Karpas-422 (cell line): Measurements from ENCODE around the gene B4GALNT2. TPM values are rescaled to one million over a fixed set of nuclear protein-coding genes. Genes with fewer than 3 reads are reported as not detected.

ENCODE experiments used
- DNase-seq: peaks from one replicate; pipeline ENCODE4 v3.0.0-alpha.2; 2015
- H2AFZ ChIP-seq: fragments of 200-600 bp; sonication (generic); 2 replicates; pipeline ENCODE4 v1.6.1; 2014; ENCODE audit warnings: antibody characterized with exemption, low read length, mixed read lengths
- H3K27ac ChIP-seq: fragments of 200-600 bp; sonication (generic); 2 replicates; pipeline ENCODE4 v1.5.1; 2014; ENCODE audit warnings: mild to moderate bottlenecking, low read length, moderate library complexity
- H3K27me3 ChIP-seq: fragments of 200-600 bp; sonication (generic); 2 replicates; pipeline ENCODE4 v1.6.1; 2014; ENCODE audit warnings: low read length, mixed read lengths
- H3K36me3 ChIP-seq: fragments of 200-600 bp; sonication (generic); 2 replicates; pipeline ENCODE4 v1.6.1; 2014; ENCODE audit warnings: low read length, mixed read lengths; ENCODE audit not compliant: insufficient read depth
- H3K4me1 ChIP-seq: fragments of 200-600 bp; sonication (generic); 2 replicates; pipeline ENCODE4 v1.6.1; 2014; ENCODE audit warnings: mild to moderate bottlenecking, low read length, mixed read lengths
- H3K4me2 ChIP-seq: fragments of 200-600 bp; sonication (generic); 2 replicates; pipeline ENCODE4 v1.6.1; 2014; ENCODE audit warnings: low read length, low read depth, mild to moderate bottlenecking; ENCODE audit not compliant: poor library complexity, severe bottlenecking
- H3K4me3 ChIP-seq: fragments of 200-600 bp; sonication (generic); 2 replicates; pipeline ENCODE4 v1.5.1; 2014; ENCODE audit warnings: mild to moderate bottlenecking, antibody characterized with exemption, low read length, mixed read lengths
- H3K79me2 ChIP-seq: fragments of 200-600 bp; sonication (generic); 2 replicates; pipeline ENCODE4 v1.6.1; 2014; ENCODE audit warnings: mild to moderate bottlenecking, low read length, mixed read lengths
- H3K9ac ChIP-seq: fragments of 200-600 bp; sonication (generic); 2 replicates; pipeline ENCODE4 v1.6.0; 2014; ENCODE audit warnings: low read length
- H3K9me2 ChIP-seq: fragments of 200-600 bp; sonication (generic), shearing (Covaris generic); replicated peaks from 2 replicates; pipeline ENCODE4 v1.6.0; 2014; ENCODE audit warnings: mild to moderate bottlenecking, low read length, moderate library complexity; ENCODE audit not compliant: insufficient read depth
- H3K9me3 ChIP-seq: fragments of 300-700, 200-600 bp; sonication (generic); 2 replicates; pipeline ENCODE4 v1.6.1; 2014; ENCODE audit warnings: low read length, mixed read lengths
- H4K20me1 ChIP-seq: fragments of 200-600 bp; sonication (generic); 2 replicates; pipeline ENCODE4 v1.6.1; 2014; ENCODE audit warnings: mild to moderate bottlenecking, antibody characterized with exemption, low read length, low read depth; ENCODE audit not compliant: insufficient read depth
- total RNA-seq: library from RNA; depleted of rRNA; stranded (reverse); fragments of >200 nt; shearing (Covaris generic); gene quantifications from 2 replicates; pipeline ENCODE4 v1.2.3, GENCODE V29; 2014; ENCODE audit warnings: low replicate concordance

Gene B4GALNT2
- total RNA-seq, 1 experiment from 2014 or later, result not detected

DNA sequence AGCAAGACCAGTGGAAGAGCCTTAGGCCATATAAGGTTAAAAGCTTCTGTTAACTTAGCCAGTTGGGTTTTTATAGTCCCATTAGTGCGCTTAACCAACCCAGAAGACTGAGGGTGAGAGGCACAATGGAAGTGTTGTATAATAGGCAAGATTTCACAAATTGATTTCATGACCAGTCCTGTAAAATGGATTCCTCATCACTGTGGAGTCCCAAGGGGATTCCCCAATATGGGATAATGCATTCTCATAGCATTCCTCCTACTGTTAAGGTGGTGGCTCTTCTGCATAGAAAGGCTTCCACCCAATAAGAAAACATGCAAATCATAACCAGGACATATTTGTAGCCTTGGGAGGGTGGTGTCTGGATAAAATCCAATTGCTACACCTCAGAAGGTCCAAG, 22.1 kb upstream of the B4GALNT2 start:
- Histone ChIP-seq H3K4me1 (no peaks in the 10 kb centered on the region), H3K79me2 (no peaks in the 10 kb centered on the region), H3K4me3 (no peak overlapping the region), H3K9me3 (no peaks in the 10 kb centered on the region), H3K27me3 (0 out of 2 replicates have a peak, but pooled peaks cover 3% of the 10 kb centered on the region), H3K36me3 (no peaks in the 10 kb centered on the region), H3K4me2 (no peak overlapping the region), H3K9me2 (no peaks in the 10 kb centered on the region), H4K20me1 (no peaks in the 10 kb centered on the region), H3K9ac (no peak overlapping the region), H2AFZ (no peak overlapping the region), H3K27ac (no peak overlapping the region)
- DNase-seq, result no peak

DNA sequence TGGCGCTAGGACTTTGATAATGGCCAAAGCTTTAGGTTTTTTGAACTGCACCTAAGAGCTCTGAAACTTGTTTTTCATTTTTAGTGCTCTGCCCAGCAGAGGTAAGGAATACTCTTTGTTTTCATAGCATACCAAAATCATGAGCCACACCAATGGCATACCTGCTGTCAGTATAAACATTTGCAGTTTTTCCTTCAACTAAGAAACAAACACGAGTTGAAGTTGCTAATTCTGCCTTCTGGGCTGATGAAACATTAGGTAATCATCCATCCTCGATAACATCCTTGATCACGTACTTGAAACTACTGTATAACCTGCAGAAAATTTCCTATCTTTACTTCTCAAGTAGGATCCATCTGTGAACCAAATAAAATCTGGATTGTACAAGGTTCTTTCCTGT, 20.6 kb upstream of the B4GALNT2 start:
- Histone ChIP-seq H3K9me2 (no peaks in the 10 kb centered on the region), H3K4me2 (no peak overlapping the region), H3K79me2 (no peaks in the 10 kb centered on the region), H3K9me3 (no peaks in the 10 kb centered on the region), H4K20me1 (no peaks in the 10 kb centered on the region), H3K4me1 (no peaks in the 10 kb centered on the region), H2AFZ (no peak overlapping the region), H3K27me3 (0 out of 2 replicates have a peak, but pooled peaks cover 3% of the 10 kb centered on the region), H3K36me3 (no peaks in the 10 kb centered on the region), H3K4me3 (no peak overlapping the region), H3K27ac (no peak overlapping the region), H3K9ac (no peak overlapping the region)
- DNase-seq, result no peak

DNA sequence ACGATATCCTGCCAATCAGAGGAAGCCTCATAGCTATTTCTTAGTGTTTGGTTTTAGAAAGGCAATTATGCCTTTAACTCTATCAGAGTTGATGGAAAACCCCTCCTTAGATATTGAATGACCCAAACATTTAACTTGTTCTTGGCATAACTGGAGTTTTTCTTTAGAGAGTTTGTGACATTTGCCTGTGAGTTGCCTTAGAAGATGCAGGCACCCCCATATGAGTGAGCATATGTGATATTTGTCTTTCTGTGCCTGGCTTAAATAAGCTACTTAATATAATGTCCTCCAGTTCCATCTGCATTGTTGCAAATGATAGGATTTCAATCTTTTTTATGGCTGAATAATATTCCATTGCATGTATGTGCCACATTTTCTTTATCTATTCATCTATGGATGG, 19.6 kb upstream of the B4GALNT2 start:
- Histone ChIP-seq H3K4me1 (no peaks in the 10 kb centered on the region), H3K36me3 (no peaks in the 10 kb centered on the region), H3K9me2 (no peaks in the 10 kb centered on the region), H3K9me3 (no peaks in the 10 kb centered on the region), H3K79me2 (no peaks in the 10 kb centered on the region), H3K27ac (no peak overlapping the region), H3K9ac (no peak overlapping the region), H3K27me3 (0 out of 2 replicates have a peak, but pooled peaks cover 3% of the 10 kb centered on the region), H4K20me1 (no peaks in the 10 kb centered on the region), H3K4me2 (no peak overlapping the region), H3K4me3 (no peak overlapping the region), H2AFZ (no peak overlapping the region)
- DNase-seq, result no peak

DNA sequence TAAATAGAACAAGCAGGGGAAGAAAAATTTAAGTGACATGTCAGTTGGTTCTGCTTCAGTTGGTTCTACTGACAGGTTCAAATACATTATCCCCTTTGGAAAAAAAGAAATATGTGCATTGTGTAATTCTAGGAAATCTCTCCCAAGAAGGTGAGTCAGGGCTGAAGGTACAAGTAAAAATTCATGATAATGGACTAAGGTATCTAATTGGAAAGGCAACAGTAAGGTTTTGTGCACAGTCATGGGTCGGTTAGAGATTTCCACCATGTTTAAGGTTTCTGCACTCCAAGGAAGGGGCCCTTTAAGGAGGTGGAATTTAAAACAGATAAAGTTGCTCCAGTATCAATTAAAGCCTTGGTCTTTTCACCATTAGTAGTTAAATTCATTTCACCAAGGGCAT, 17.9 kb upstream of the B4GALNT2 start:
- Histone ChIP-seq H4K20me1 (no peaks in the 10 kb centered on the region), H3K9ac (no peak overlapping the region), H3K4me2 (no peak overlapping the region), H3K79me2 (no peaks in the 10 kb centered on the region), H3K27ac (no peak overlapping the region), H2AFZ (no peak overlapping the region), H3K36me3 (no peaks in the 10 kb centered on the region), H3K27me3 (0 out of 2 replicates have a peak, but pooled peaks cover 3% of the 10 kb centered on the region), H3K9me2 (no peaks in the 10 kb centered on the region), H3K9me3 (no peaks in the 10 kb centered on the region), H3K4me3 (no peak overlapping the region), H3K4me1 (no peaks in the 10 kb centered on the region)
- no peak for DNase-seq

DNA sequence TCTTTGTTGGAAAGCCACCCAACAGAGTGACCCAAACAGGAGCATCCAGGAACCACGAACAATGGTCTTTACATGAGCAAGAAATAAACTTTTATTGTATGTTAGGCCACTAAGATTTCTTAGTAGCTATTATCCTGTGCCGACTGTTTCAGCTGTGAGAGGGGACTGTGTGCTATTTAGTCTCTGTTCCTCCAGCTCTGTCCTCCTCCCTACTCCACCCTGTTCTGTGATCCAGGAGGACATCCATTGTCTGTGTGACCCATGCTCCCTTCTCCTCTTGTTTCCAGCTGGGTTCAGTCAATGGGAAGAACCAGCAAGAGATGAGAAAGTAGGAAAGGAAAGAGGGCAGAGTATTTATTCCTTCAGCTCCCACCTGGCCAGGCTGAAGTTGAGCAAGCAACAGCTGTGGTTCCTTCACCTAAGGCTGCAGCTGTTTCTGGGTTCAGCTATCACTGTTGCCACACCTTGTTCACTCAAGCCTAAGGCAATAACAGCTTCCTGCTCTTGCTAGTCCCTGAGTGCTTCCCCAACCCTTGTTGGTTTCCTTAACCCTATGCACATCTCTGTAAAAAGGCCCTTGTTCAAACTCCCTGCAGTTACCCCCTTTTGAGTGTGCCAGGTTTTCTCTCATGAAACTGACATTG, 14.9 kb upstream of the B4GALNT2 start:
- DNase-seq, result no peak
- H3K9me3 ChIP-seq, result no peaks in the 10 kb centered on the region

DNA sequence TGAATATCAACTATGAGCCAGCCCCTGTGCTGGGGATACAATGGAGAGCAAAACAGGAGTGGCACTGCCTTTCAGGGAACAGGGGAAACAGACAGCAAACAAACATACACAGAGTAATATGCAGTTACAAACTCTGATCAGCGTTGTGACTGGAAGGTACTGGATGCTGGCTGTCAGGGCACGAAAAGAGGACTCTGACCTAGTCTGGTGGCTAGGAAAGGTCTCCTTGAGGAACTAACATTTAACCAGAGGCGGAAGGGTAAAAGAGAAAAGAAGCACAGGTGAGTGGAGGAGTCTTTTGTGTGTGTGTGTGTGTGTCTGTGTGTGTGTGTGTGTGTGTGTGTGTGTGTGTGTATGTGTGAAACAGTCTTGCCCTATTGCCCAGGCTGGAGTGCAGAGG, 12.4 kb upstream of the B4GALNT2 start:
- H4K20me1 ChIP-seq, result no peaks in the 10 kb centered on the region
- no peak overlapping the region for H3K27ac ChIP-seq
- H2AFZ ChIP-seq, result no peak overlapping the region
- H3K36me3 ChIP-seq, result no peaks in the 10 kb centered on the region
- DNase-seq, result no peak
- no peaks in the 10 kb centered on the region for H3K79me2 ChIP-seq
- no peaks in the 10 kb centered on the region for H3K4me1 ChIP-seq
- H3K27me3 ChIP-seq, result 0 out of 2 replicates have a peak, but pooled peaks cover 3% of the 10 kb centered on the region
- no peak overlapping the region for H3K4me3 ChIP-seq
- H3K9ac ChIP-seq, result no peak overlapping the region
- no peaks in the 10 kb centered on the region for H3K9me2 ChIP-seq
- H3K4me2 ChIP-seq, result no peak overlapping the region
- H3K9me3 ChIP-seq, result no peaks in the 10 kb centered on the region

More for the DNA sequence above, 14.9 kb upstream of the B4GALNT2 start:
- H3K4me1 ChIP-seq, result no peaks in the 10 kb centered on the region
- H3K27me3 ChIP-seq, result 0 out of 2 replicates have a peak, but pooled peaks cover 3% of the 10 kb centered on the region
- no peaks in the 10 kb centered on the region for H3K9me2 ChIP-seq
- H4K20me1 ChIP-seq, result no peaks in the 10 kb centered on the region
- H3K9ac ChIP-seq, result no peak overlapping the region
- no peaks in the 10 kb centered on the region for H3K36me3 ChIP-seq
- H3K4me2 ChIP-seq, result no peak overlapping the region
- H3K79me2 ChIP-seq, result no peaks in the 10 kb centered on the region
- no peak overlapping the region for H3K27ac ChIP-seq
- H2AFZ ChIP-seq, result no peak overlapping the region
- H3K4me3 ChIP-seq, result no peak overlapping the region

DNA sequence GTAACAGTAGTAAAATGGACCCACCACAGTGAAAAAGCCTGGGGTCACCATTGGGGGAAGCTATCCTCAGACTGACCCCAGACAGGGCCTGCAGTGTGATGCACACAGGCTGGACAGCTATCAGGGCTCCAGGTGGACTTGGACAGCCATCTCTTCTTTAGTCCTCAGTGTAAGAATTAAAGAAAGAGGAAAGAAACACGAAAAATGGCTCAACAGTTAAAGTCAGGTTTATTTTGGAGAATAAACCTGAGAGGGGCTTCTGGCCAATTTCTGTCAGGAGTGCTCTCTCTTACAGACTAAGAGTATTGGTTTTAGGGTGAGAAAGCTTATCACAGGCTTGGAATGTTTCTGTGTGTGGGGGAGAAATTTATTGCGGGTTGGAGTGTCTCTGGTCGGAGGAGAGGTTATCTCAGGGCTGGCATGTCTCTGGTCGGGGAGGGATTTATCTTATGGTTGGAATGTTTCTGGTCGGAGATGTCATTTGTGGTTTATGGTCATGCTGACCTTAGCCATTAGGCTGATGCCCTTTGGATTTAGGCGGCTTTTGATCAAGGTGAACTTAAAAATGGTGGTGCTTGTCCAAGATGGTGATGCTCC, 10.8 kb upstream of the B4GALNT2 start:
- Histone ChIP-seq H3K79me2 (no peaks in the 10 kb centered on the region), H4K20me1 (no peaks in the 10 kb centered on the region), H3K9me3 (no peaks in the 10 kb centered on the region), H3K4me2 (no peak overlapping the region), H2AFZ (no peak overlapping the region), H3K36me3 (no peaks in the 10 kb centered on the region), H3K9ac (no peak overlapping the region), H3K9me2 (no peaks in the 10 kb centered on the region), H3K27ac (no peak overlapping the region), H3K4me1 (no peaks in the 10 kb centered on the region), H3K27me3 (no peaks in the 10 kb centered on the region), H3K4me3 (no peak overlapping the region)
- DNase-seq, result no peak

DNA sequence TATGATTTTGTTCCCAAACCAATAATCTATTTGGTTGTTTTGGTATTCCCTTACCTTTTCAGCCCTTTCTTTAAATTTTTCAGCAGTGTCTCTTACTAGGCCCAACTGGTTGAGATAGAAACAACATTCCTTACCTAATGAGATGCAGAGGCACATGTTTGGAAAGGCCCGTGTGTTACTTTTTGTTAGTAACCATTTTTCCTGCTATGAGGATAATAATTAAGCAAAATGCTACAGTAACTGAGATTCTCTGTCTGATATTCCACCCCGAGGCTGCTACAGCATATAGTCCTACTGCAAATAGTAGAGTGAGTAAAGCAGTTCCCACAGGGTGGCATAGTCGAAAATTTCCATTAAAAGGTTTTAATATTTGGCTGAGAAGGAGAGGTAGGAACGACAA, 10.0 kb upstream of the B4GALNT2 start:
- H3K4me3 ChIP-seq, result no peak overlapping the region
- no peak overlapping the region for H3K9ac ChIP-seq
- H3K79me2 ChIP-seq, result no peaks in the 10 kb centered on the region
- H3K4me2 ChIP-seq, result no peak overlapping the region
- H2AFZ ChIP-seq, result no peak overlapping the region
- H3K27me3 ChIP-seq, result no peaks in the 10 kb centered on the region
- no peaks in the 10 kb centered on the region for H3K36me3 ChIP-seq
- H3K27ac ChIP-seq, result no peak overlapping the region
- no peak for DNase-seq
- no peaks in the 10 kb centered on the region for H4K20me1 ChIP-seq
- no peaks in the 10 kb centered on the region for H3K9me3 ChIP-seq
- no peaks in the 10 kb centered on the region for H3K9me2 ChIP-seq
- no peaks in the 10 kb centered on the region for H3K4me1 ChIP-seq
